Ishikawa (cell line): Measurements from ENCODE around the gene CALN1.

Experiments used
- CEBPB ChIP-seq: IDR thresholded peaks from 2 replicates; pipeline ENCODE4 v1.6.1; 2012
- CREB1 ChIP-seq: IDR thresholded peaks from 2 replicates; pipeline ENCODE4 v1.6.1; 2012; ENCODE audit warnings: low read depth
- EGR1 ChIP-seq: IDR thresholded peaks from 2 replicates; pipeline ENCODE4 v1.6.1; 2012
- EP300 ChIP-seq: IDR thresholded peaks from 2 replicates; pipeline ENCODE4 v1.6.1; 2012; ENCODE audit warnings: borderline replicate concordance
- FOXM1 ChIP-seq: IDR thresholded peaks from 2 replicates; pipeline ENCODE4 v1.6.1; 2012; ENCODE audit warnings: low read depth, borderline replicate concordance
- MAX ChIP-seq: IDR thresholded peaks from 2 replicates; pipeline ENCODE4 v1.6.1; 2012
- NFIC ChIP-seq: IDR thresholded peaks from 2 replicates; pipeline ENCODE4 v1.6.1; 2012
- RAD21 ChIP-seq: IDR thresholded peaks from 2 replicates; pipeline ENCODE4 v1.6.1; 2012; ENCODE audit warnings: low read depth
- TAF1 ChIP-seq: IDR thresholded peaks from 2 replicates; pipeline ENCODE4 v1.6.1; 2012; ENCODE audit warnings: low read depth, mild to moderate bottlenecking
- TCF12 ChIP-seq: IDR thresholded peaks from 2 replicates; pipeline ENCODE4 v1.6.1; 2012; ENCODE audit warnings: low read depth
- TEAD4 ChIP-seq: IDR thresholded peaks from 2 replicates; pipeline ENCODE4 v1.6.1; 2012
- YY1 ChIP-seq: IDR thresholded peaks from 2 replicates; pipeline ENCODE4 v1.6.1; 2012; ENCODE audit warnings: low read depth
- ZBTB7A ChIP-seq: IDR thresholded peaks from 2 replicates; pipeline ENCODE4 v1.6.1; 2012; ENCODE audit warnings: low read depth
- TF ChIP-seq, protein P1 (sequence below): IDR thresholded peaks from 2 replicates; pipeline ENCODE4 v1.6.1; 2012
- TF ChIP-seq, protein P2 (sequence below): IDR thresholded peaks from 2 replicates; pipeline ENCODE4 v1.6.1; 2012; ENCODE audit warnings: low read depth, mild to moderate bottlenecking

The CALN1 gene

GRCh38 chr7:72106405-72106804, 305.7 kb downstream of the CALN1 start:
- TF ChIP-seq CREB1 (no peak), EGR1 (no peak), MAX (no peak), YY1 (no peak), TEAD4 (no peak), FOXM1 (no peak), EP300 (no peak), NFIC (no peak), TCF12 (no peak), ZBTB7A (no peak), RAD21 (no peak), CEBPB (no peak), TAF1 (no peak)
- TF ChIP-seq, protein P1, sequence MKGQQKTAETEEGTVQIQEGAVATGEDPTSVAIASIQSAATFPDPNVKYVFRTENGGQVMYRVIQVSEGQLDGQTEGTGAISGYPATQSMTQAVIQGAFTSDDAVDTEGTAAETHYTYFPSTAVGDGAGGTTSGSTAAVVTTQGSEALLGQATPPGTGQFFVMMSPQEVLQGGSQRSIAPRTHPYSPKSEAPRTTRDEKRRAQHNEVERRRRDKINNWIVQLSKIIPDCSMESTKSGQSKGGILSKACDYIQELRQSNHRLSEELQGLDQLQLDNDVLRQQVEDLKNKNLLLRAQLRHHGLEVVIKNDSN: no peak
- TF ChIP-seq, protein P2, sequence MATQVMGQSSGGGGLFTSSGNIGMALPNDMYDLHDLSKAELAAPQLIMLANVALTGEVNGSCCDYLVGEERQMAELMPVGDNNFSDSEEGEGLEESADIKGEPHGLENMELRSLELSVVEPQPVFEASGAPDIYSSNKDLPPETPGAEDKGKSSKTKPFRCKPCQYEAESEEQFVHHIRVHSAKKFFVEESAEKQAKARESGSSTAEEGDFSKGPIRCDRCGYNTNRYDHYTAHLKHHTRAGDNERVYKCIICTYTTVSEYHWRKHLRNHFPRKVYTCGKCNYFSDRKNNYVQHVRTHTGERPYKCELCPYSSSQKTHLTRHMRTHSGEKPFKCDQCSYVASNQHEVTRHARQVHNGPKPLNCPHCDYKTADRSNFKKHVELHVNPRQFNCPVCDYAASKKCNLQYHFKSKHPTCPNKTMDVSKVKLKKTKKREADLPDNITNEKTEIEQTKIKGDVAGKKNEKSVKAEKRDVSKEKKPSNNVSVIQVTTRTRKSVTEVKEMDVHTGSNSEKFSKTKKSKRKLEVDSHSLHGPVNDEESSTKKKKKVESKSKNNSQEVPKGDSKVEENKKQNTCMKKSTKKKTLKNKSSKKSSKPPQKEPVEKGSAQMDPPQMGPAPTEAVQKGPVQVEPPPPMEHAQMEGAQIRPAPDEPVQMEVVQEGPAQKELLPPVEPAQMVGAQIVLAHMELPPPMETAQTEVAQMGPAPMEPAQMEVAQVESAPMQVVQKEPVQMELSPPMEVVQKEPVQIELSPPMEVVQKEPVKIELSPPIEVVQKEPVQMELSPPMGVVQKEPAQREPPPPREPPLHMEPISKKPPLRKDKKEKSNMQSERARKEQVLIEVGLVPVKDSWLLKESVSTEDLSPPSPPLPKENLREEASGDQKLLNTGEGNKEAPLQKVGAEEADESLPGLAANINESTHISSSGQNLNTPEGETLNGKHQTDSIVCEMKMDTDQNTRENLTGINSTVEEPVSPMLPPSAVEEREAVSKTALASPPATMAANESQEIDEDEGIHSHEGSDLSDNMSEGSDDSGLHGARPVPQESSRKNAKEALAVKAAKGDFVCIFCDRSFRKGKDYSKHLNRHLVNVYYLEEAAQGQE: no peak

- TF ChIP-seq TAF1 (no peak), EGR1 (no peak), EP300 (no peak), TCF12 (no peak), RAD21 (no peak), CREB1 (no peak), TEAD4 (no peak), MAX (no peak), NFIC (no peak), ZBTB7A (no peak), CEBPB (no peak)
- TF ChIP-seq, protein P2: no peak
Observed at GRCh38 chr7:72101444-72101843, 310.7 kb downstream of the CALN1 start.

GRCh38 chr7:72099784-72100183, 312.4 kb downstream of the CALN1 start:
- TF ChIP-seq FOXM1 (no peak), CEBPB (no peak), CREB1 (no peak), TCF12 (no peak), RAD21 (no peak), ZBTB7A (no peak), NFIC (no peak), TAF1 (no peak), YY1 (no peak), EGR1 (no peak), TEAD4 (no peak), MAX (no peak), EP300 (no peak)
- TF ChIP-seq, protein P2: no peak
- TF ChIP-seq, protein P1: no peak

DNA sequence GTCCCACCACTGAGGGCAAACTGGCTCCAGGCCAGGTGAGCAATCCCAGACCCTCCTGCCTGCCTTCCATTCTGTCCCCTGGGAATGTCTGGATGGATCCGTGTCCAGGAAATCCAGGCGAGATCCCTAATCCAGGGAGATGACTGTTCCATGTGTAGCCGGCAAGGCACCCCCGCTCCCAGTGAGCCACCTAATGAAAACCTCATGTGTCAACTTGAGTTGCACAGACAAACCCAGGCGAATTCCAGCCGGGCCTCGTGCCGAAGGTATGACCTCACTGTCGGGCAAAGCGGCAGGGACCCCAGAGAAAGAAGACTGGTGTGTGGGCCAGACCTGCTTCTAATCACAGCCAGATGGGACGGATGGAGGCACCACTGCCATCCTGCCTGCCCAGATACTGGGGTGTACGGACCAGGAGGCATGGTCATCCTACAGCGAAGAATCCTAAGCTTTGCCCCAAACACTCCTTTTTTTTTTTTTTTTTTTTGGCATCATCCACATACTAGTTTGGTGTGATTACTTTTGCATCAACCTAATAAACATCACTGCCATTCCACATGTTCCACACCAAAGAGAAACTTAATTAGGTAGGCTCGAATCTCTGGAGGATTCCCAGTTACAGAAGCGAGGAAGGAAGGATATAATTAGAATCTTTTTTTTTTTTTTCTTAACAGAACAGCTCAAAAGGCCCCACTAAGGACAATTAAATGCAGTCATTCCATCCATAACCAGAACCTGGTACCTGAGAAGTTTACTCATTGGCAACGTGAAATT, 313.1 kb downstream of the CALN1 start:
- TF ChIP-seq FOXM1: no peak
- no peak for TF ChIP-seq YY1
- TF ChIP-seq CEBPB: no peak
- no peak for TF ChIP-seq CREB1
- TF ChIP-seq NFIC: no peak
